Measurements from ENCODE around the gene SV2B.
"Not testable (repeated sequence)": the region's sequence is repeated elsewhere in the genome, so short reads cannot be mapped to it uniquely, and the experiment has no call there.

SV2B gene

DNA sequence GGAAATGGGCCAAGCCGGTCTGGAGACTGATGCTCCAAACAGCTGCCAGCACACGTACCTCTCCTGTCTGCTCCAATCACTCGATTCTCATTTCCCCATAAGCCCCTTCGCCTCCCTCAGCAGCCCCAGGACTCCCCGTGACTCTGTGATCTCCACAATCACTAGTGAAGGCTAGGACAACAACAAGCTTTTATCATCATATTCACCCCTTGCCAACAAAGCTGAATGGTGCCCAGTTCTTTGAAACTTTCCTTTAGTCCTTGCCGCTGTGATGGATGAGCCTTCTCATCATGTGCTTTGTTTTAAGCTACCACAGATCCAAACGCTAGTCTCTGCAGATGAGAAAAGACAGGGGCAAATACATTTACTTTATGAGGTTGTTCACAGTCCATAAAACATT lies 242.0 kb downstream of the SV2B start:
- no peak overlapping the region for H3K4me3 ChIP-seq (replicated peaks; ENCODE audit: insufficient read depth, low read length)
- TF ChIP-seq SPI1 (IDR thresholded peaks at IDR 0.05; ENCODE audit: borderline replicate concordance, low read depth), result no peak
- TF ChIP-seq, protein P1, sequence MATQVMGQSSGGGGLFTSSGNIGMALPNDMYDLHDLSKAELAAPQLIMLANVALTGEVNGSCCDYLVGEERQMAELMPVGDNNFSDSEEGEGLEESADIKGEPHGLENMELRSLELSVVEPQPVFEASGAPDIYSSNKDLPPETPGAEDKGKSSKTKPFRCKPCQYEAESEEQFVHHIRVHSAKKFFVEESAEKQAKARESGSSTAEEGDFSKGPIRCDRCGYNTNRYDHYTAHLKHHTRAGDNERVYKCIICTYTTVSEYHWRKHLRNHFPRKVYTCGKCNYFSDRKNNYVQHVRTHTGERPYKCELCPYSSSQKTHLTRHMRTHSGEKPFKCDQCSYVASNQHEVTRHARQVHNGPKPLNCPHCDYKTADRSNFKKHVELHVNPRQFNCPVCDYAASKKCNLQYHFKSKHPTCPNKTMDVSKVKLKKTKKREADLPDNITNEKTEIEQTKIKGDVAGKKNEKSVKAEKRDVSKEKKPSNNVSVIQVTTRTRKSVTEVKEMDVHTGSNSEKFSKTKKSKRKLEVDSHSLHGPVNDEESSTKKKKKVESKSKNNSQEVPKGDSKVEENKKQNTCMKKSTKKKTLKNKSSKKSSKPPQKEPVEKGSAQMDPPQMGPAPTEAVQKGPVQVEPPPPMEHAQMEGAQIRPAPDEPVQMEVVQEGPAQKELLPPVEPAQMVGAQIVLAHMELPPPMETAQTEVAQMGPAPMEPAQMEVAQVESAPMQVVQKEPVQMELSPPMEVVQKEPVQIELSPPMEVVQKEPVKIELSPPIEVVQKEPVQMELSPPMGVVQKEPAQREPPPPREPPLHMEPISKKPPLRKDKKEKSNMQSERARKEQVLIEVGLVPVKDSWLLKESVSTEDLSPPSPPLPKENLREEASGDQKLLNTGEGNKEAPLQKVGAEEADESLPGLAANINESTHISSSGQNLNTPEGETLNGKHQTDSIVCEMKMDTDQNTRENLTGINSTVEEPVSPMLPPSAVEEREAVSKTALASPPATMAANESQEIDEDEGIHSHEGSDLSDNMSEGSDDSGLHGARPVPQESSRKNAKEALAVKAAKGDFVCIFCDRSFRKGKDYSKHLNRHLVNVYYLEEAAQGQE (IDR thresholded peaks at IDR 0.05; ENCODE audit: insufficient replicate concordance, low read depth), result no peak
- TF ChIP-seq, protein P2, sequence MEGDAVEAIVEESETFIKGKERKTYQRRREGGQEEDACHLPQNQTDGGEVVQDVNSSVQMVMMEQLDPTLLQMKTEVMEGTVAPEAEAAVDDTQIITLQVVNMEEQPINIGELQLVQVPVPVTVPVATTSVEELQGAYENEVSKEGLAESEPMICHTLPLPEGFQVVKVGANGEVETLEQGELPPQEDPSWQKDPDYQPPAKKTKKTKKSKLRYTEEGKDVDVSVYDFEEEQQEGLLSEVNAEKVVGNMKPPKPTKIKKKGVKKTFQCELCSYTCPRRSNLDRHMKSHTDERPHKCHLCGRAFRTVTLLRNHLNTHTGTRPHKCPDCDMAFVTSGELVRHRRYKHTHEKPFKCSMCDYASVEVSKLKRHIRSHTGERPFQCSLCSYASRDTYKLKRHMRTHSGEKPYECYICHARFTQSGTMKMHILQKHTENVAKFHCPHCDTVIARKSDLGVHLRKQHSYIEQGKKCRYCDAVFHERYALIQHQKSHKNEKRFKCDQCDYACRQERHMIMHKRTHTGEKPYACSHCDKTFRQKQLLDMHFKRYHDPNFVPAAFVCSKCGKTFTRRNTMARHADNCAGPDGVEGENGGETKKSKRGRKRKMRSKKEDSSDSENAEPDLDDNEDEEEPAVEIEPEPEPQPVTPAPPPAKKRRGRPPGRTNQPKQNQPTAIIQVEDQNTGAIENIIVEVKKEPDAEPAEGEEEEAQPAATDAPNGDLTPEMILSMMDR (IDR thresholded peaks at IDR 0.05; ENCODE audit: insufficient read depth, low read length), result no peak
- TF ChIP-seq GABPA (IDR thresholded peaks at IDR 0.05; ENCODE audit: low read depth), result no peak
- TF ChIP-seq POLR2AphosphoS5 (IDR thresholded peaks at IDR 0.05; ENCODE audit: low read depth), result no peak
- no peak for DNase-seq (ENCODE audit: low read depth in 1 of 2, low spot score in 1 of 2)
- H3K27me3 ChIP-seq (ENCODE audit: insufficient read depth, poor library complexity, severe bottlenecking), result no peaks in the 10 kb centered on the region
- H3K27ac ChIP-seq (replicated peaks), result no peak overlapping the region

DNA sequence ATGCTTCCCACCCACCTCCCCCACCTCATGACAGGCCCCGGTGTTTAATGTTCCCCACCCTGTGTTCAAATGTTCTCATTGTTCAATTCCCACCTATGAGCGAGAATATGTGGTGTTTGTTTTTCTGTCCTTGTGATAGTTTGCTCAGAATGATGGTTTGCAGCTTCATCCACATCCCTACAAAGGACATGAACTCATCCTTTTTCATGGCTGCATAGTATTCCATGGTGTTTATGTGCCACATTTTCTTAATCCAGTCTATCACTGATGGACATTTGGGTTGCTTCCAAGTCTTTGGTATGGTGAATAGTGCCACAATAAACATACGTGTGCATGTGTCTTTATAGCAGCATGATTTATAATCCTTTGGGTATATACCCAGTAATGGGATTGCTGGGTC lies 244.9 kb downstream of the SV2B start:
- H3K27ac ChIP-seq (replicated peaks); DNase-seq (ENCODE audit: low read depth in 1 of 2, low spot score in 1 of 2); H3K4me3 ChIP-seq (replicated peaks; ENCODE audit: insufficient read depth, low read length); H3K27me3 ChIP-seq (ENCODE audit: insufficient read depth, poor library complexity, severe bottlenecking): not testable (repeated sequence)

DNA sequence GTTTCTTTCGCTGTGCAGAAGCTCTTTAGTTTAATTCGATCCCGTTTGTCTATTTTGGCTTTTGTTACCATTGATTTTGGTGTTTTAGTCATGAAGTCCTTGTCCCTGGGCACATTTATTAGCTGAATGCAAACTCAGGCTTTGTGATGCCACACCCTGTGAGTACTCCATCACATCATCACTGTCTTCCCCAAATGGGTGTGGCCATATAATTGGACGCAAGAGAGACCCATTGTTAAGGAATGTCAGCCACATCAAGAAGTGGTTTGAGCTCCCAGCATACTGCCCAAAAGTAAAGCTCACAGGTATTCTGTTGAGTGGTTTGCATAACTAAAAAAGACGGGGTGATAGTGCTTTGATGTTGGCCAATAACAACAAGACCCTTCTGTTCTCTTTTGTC lies 245.7 kb downstream of the SV2B start:
- no peak overlapping the region for H3K4me3 ChIP-seq (replicated peaks; ENCODE audit: insufficient read depth, low read length)
- H3K27me3 ChIP-seq (ENCODE audit: insufficient read depth, poor library complexity, severe bottlenecking), result no peaks in the 10 kb centered on the region
- TF ChIP-seq, protein P2 (IDR thresholded peaks at IDR 0.05; ENCODE audit: insufficient read depth, low read length), result no peak
- TF ChIP-seq, protein P1 (IDR thresholded peaks at IDR 0.05; ENCODE audit: insufficient replicate concordance, low read depth), result no peak
- no peak for DNase-seq (ENCODE audit: low read depth in 1 of 2, low spot score in 1 of 2)
- H3K27ac ChIP-seq (replicated peaks), result no peak overlapping the region

DNA sequence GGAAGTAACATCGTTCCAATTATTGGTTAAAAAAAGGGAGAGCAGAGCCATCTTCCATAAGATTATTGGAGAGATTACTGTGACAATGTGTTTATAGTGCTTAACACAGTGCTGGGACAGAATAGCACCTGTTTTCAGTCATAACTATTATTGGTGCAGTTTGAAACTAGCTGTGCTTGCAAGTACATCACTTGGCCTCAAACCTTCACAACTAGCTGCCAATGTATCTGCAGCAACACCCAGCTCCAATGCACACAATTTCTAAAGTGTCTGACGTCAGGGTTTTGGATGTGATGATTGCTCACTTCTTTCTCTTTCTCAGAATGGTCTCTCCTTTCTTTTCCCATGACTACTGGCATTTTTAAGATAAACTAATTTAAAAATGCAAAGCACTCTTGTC lies 246.2 kb downstream of the SV2B start:
- Histone ChIP-seq H3K27ac (replicated peaks) (no peak overlapping the region), H3K27me3 (ENCODE audit: insufficient read depth, poor library complexity, severe bottlenecking) (no peaks in the 10 kb centered on the region), H3K4me3 (replicated peaks; ENCODE audit: insufficient read depth, low read length) (no peak overlapping the region)
- TF ChIP-seq GABPA (IDR thresholded peaks at IDR 0.05; ENCODE audit: low read depth) (no peak), POLR2AphosphoS5 (IDR thresholded peaks at IDR 0.05; ENCODE audit: low read depth) (no peak), SPI1 (IDR thresholded peaks at IDR 0.05; ENCODE audit: borderline replicate concordance, low read depth) (no peak)
- TF ChIP-seq, protein P1 (IDR thresholded peaks at IDR 0.05; ENCODE audit: insufficient replicate concordance, low read depth), result no peak
- TF ChIP-seq, protein P2 (IDR thresholded peaks at IDR 0.05; ENCODE audit: insufficient read depth, low read length), result no peak
- no peak for DNase-seq (ENCODE audit: low read depth in 1 of 2, low spot score in 1 of 2)

All from HL-60 (cell line).